Panc1 (cell line): ENCODE measurements around the gene FARP2. TPM values are rescaled to one million over a fixed set of nuclear protein-coding genes. Genes with fewer than 3 reads are reported as not detected.

ENCODE experiments used
- ATAC-seq: fragments of 200-7000 bp; cut with Tn5 transposase; 2 replicates; pipeline ENCODE4 v1.9.1; 2020; ENCODE audit warnings: mild to moderate bottlenecking, moderate library complexity
- BruUV-seq: library from RNA; stranded (reverse); fragments of 400-500 nt; replicated peaks from 2 replicates; lab custom pipeline; 2021; lab: Mats Ljungman, UMichigan
- CTCF ChIA-PET: fragments of 300-600 bp; sonication (Branson Sonifier 250); formaldehyde crosslinking; loops from one replicate; lab custom pipeline; 2022; ENCODE audit warnings: antibody characterized with exemption; lab: Charles Lee
- POLR2A ChIA-PET: fragments of 300-600 bp; sonication (Branson Sonifier 250); formaldehyde crosslinking; loops from one replicate; lab custom pipeline; 2022; ENCODE audit warnings: antibody characterized with exemption; lab: Charles Lee
- DNase-seq: peaks from one replicate; pipeline ENCODE4 v3.0.0-alpha.2; 2010; ENCODE audit warnings: low read depth, low spot score
- H3K27ac ChIP-seq: 2 replicates; pipeline ENCODE4 v1.5.1; 2011; ENCODE audit warnings: mild to moderate bottlenecking, low read length, inconsistent platforms
- H3K27me3 ChIP-seq: fragments of 200-500 bp; sonication (Bioruptor generic); 2 replicates; pipeline ENCODE4 v1.6.0; 2014; ENCODE audit warnings: low read length, inconsistent platforms; ENCODE audit not compliant: control insufficient read depth, insufficient read depth
- H3K36me3 ChIP-seq: fragments of 200-500 bp; sonication (Bioruptor generic); 2 replicates; pipeline ENCODE4 v1.5.1; 2014; ENCODE audit warnings: inconsistent platforms, mild to moderate bottlenecking, low read length, moderate library complexity; ENCODE audit not compliant: control insufficient read depth, insufficient read depth
- H3K4me1 ChIP-seq: 2 replicates; pipeline ENCODE4 v1.5.1; 2011; ENCODE audit warnings: inconsistent platforms, mild to moderate bottlenecking, low read length, moderate library complexity; ENCODE audit not compliant: control insufficient read depth, insufficient read depth
- H3K4me3 ChIP-seq, 2 experiments: 2 replicates each; pipeline ENCODE4 v1.5.1; 2011 to 2012; ENCODE audit warnings: low read depth in 2 of 2, low read length in 2 of 2, mild to moderate bottlenecking in 2 of 2, inconsistent platforms in 1 of 2, moderate library complexity in 1 of 2
- H3K9me3 ChIP-seq: fragments of 200-500 bp; sonication (Bioruptor generic); 2 replicates; pipeline ENCODE4 v1.5.1; 2014; ENCODE audit warnings: low read depth, mild to moderate bottlenecking, inconsistent platforms, low read length, moderate library complexity; ENCODE audit not compliant: control insufficient read depth, insufficient read depth
- CTCF ChIP-seq: fragments of 450-650 bp; IDR thresholded peaks from 2 replicates; pipeline ENCODE4 v1.5.1; 2017; ENCODE audit warnings: mild to moderate bottlenecking
- POLR2AphosphoS5 ChIP-seq: IDR thresholded peaks from 2 replicates; pipeline ENCODE4 v1.6.1; 2012; ENCODE audit warnings: mild to moderate bottlenecking, low read depth, low read length, moderate library complexity
- REST ChIP-seq, 2 experiments: IDR thresholded peaks; 2 replicates each; pipeline ENCODE4 v1.6.1; 2011 to 2012; ENCODE audit warnings: low read depth in 2 of 2, control low read depth in 1 of 2, low read length in 1 of 2, mild to moderate bottlenecking in 1 of 2, moderate library complexity in 1 of 2; ENCODE audit not compliant: insufficient read depth in 1 of 2
- SIN3A ChIP-seq: IDR thresholded peaks from 2 replicates; pipeline ENCODE4 v1.6.1; 2012; ENCODE audit warnings: low read depth, mild to moderate bottlenecking, low read length, moderate library complexity, borderline replicate concordance; ENCODE audit not compliant: insufficient read depth
- TCF7L2 ChIP-seq: IDR thresholded peaks from 2 replicates; pipeline ENCODE4 v1.6.1; 2011; ENCODE audit warnings: mild to moderate bottlenecking, low read depth, low read length, inconsistent platforms
- in situ Hi-C: cut with HindIII; loops from 2 replicates; pipeline ENCODE4 v1.10.0; 2016; ENCODE audit warnings: low sequenced_read_pairs, low pct_unique_long_range_greater_than_20kb
- intact Hi-C: fragments of 100-400 bp; cut with micrococcal nuclease; formaldehyde crosslinking; loops from one replicate; pipeline ENCODE4 v1.10.0; 2022; ENCODE audit not compliant: unreplicated experiment
- total RNA-seq: library from RNA; stranded (reverse); gene quantifications from one replicate; pipeline ENCODE4 v1.2.1, GENCODE V29; 2021; ENCODE audit not compliant: unreplicated experiment

FARP2 gene
- total RNA-seq, 1 experiment from 2014 or later = 80.3 TPM

DNA sequence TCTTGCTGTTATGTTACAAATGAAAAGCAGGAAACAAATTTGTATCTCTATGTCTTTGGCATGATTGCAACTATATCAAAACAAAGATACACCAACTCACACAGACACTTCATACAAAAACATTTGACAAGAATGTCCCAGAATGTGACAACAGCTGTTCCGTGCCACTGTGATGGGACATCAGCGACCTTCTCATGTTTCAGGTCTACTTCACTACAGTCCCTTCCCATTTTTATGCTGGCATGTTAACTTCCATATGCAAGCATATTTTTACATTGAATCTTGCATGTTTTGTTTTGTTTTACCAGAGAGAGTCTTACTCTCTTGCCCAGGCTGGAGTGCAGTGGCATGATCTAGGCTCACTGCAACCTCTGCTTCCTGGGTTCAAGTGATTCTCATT, 81.1 kb downstream of the FARP2 start:
- TF ChIP-seq TCF7L2 = no peak
- no peak for TF ChIP-seq CTCF
- no peak for TF ChIP-seq POLR2AphosphoS5
- TF ChIP-seq REST (IDR thresholded peaks at IDR 0.05; ENCODE audit: insufficient read depth in 1 of 2, low read depth in 2 of 2, low read length in 1 of 2) = no peak
- no peak for TF ChIP-seq SIN3A
- intact Hi-C loops (no loop called here), in situ Hi-C loops (no loop called here)
- ATAC-seq = no peak
- no peak overlapping the region for H3K27ac ChIP-seq
- no peaks in the 10 kb centered on the region for H3K27me3 ChIP-seq
- ChIA-PET CTCF (no interaction called here), POLR2A (no interaction called here)
- H3K36me3 ChIP-seq = peaks cover 11% of the 10 kb centered on the region
- no peak overlapping the region for H3K4me3 ChIP-seq
- no peaks in the 10 kb centered on the region for H3K9me3 ChIP-seq
- DNase-seq = no peak
- BruUV-seq = no TSS peak
- no peaks in the 10 kb centered on the region for H3K4me1 ChIP-seq

DNA sequence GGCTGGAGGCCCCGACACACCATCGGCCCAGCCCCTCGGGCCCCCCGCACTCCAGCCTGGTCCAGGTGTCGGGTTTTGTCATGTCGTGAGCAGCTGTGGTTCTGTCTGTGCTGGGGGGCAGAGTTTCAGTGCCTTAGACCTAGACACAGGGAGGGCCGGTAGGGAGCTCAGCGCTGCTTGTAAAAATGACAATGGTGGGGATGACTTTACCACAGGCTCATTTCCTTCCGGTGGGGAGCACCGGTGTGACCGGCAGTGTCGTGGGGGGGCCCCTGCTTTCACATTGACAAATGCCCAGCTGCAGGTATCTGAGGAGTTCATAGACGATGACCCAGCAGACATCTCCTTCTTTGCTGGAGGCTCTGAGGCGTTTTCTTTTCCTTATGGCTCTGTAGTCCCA, 85.4 kb downstream of the FARP2 start:
- no peaks in the 10 kb centered on the region for H3K9me3 ChIP-seq
- in situ Hi-C loops = no loop called here
- H3K36me3 ChIP-seq = peaks cover 7% of the 10 kb centered on the region; the same call in 1 of the 2 replicates
- intact Hi-C loops = no loop called here
- H3K4me3 ChIP-seq = no peak overlapping the region
- no peaks in the 10 kb centered on the region for H3K27me3 ChIP-seq
- H3K27ac ChIP-seq = no peak overlapping the region
- CTCF ChIA-PET = no interaction called here
- no peak for DNase-seq
- no TSS peak for BruUV-seq
- no peak for TF ChIP-seq TCF7L2
- no peak for TF ChIP-seq SIN3A
- TF ChIP-seq REST (IDR thresholded peaks at IDR 0.05; ENCODE audit: insufficient read depth in 1 of 2, low read depth in 2 of 2, low read length in 1 of 2) = no peak
- H3K4me1 ChIP-seq = no peaks in the 10 kb centered on the region
- ATAC-seq = no peak
- POLR2A ChIA-PET = no interaction called here
